ENCODE results near the gene MUSK.
"Not testable (repeated sequence)": the region's sequence is repeated elsewhere in the genome, so short reads cannot be mapped to it uniquely, and the experiment has no call there.

The MUSK gene

GRCh38 chr9:110750272-110750671, 81.7 kb downstream of the MUSK start:
- no peak overlapping the region for H3K4me3 ChIP-seq (ENCODE audit: low read length)
- DNase-seq (ENCODE audit: low read depth, low spot score) = no peak

GRCh38 chr9:110751971-110752370, 83.4 kb downstream of the MUSK start:
- H3K4me3 ChIP-seq (ENCODE audit: low read length) = no peak overlapping the region
- DNase-seq (ENCODE audit: low read depth, low spot score) = no peak

- no peak overlapping the region for H3K4me3 ChIP-seq (ENCODE audit: low read length)
- no peak for DNase-seq (ENCODE audit: low read depth, low spot score)
Measured at GRCh38 chr9:110752766-110753165, 84.2 kb downstream of the MUSK start.

GRCh38 chr9:110753731-110754231, 85.2 kb downstream of the MUSK start:
- no peak overlapping the region for H3K4me3 ChIP-seq (ENCODE audit: low read length)
- no peak for DNase-seq (ENCODE audit: low read depth, low spot score)

- H3K4me3 ChIP-seq (ENCODE audit: low read length) = no peak overlapping the region
Measured at GRCh38 chr9:110755179-110755578, 86.6 kb downstream of the MUSK start.

GRCh38 chr9:110758201-110758600, 89.6 kb downstream of the MUSK start:
- no peak for DNase-seq (ENCODE audit: low read depth, low spot score)
- H3K4me3 ChIP-seq (ENCODE audit: low read length) = no peak overlapping the region

More at GRCh38 chr9:110755179-110755578, 86.6 kb downstream of the MUSK start:
- no peak for DNase-seq (ENCODE audit: low read depth, low spot score)

GRCh38 chr9:110762783-110763182, 94.2 kb downstream of the MUSK start:
- no peak for DNase-seq (ENCODE audit: low read depth, low spot score)
- H3K4me3 ChIP-seq (ENCODE audit: low read length) = no peak overlapping the region

- DNase-seq (ENCODE audit: low read depth, low spot score) = no peak
- H3K4me3 ChIP-seq (ENCODE audit: low read length) = no peak overlapping the region
Measured at GRCh38 chr9:110763568-110763967, 95.0 kb downstream of the MUSK start.

- no peak for DNase-seq (ENCODE audit: low read depth, low spot score)
- H3K4me3 ChIP-seq (ENCODE audit: low read length) = no peak overlapping the region
Measured at GRCh38 chr9:110764006-110764405, 95.4 kb downstream of the MUSK start.

- no peak overlapping the region for H3K4me3 ChIP-seq (ENCODE audit: low read length)
- no peak for DNase-seq (ENCODE audit: low read depth, low spot score)
Measured at GRCh38 chr9:110765926-110766325, 97.3 kb downstream of the MUSK start.

GRCh38 chr9:110767559-110768063, 99.0 kb downstream of the MUSK start:
- H3K4me3 ChIP-seq (ENCODE audit: low read length) = no peak overlapping the region
- no peak for DNase-seq (ENCODE audit: low read depth, low spot score)

- DNase-seq (ENCODE audit: low read depth, low spot score) = no peak
Measured at GRCh38 chr9:110768886-110769285, 100.3 kb downstream of the MUSK start.

GRCh38 chr9:110769667-110770066, 101.1 kb downstream of the MUSK start:
- no peak for DNase-seq (ENCODE audit: low read depth, low spot score)

More at GRCh38 chr9:110768886-110769285, 100.3 kb downstream of the MUSK start:
- no peak overlapping the region for H3K4me3 ChIP-seq (ENCODE audit: low read length)

GRCh38 chr9:110775724-110776123, 107.1 kb downstream of the MUSK start:
- H3K4me3 ChIP-seq (ENCODE audit: low read length) = no peak overlapping the region
- no peak for DNase-seq (ENCODE audit: low read depth, low spot score)

More at GRCh38 chr9:110769667-110770066, 101.1 kb downstream of the MUSK start:
- no peak overlapping the region for H3K4me3 ChIP-seq (ENCODE audit: low read length)

GRCh38 chr9:110776221-110776620, 107.6 kb downstream of the MUSK start:
- no peak for DNase-seq (ENCODE audit: low read depth, low spot score)
- no peak overlapping the region for H3K4me3 ChIP-seq (ENCODE audit: low read length)

- H3K4me3 ChIP-seq (ENCODE audit: low read length) = no peak overlapping the region
- no peak for DNase-seq (ENCODE audit: low read depth, low spot score)
Measured at GRCh38 chr9:110777196-110777875, 108.7 kb downstream of the MUSK start.

GRCh38 chr9:110777876-110778215, 109.3 kb downstream of the MUSK start:
- no peak overlapping the region for H3K4me3 ChIP-seq (ENCODE audit: low read length)
- DNase-seq (ENCODE audit: low read depth, low spot score) = no peak

- no peak overlapping the region for H3K4me3 ChIP-seq (ENCODE audit: low read length)
- DNase-seq (ENCODE audit: low read depth, low spot score) = no peak
Measured at GRCh38 chr9:110782701-110783100, 114.1 kb downstream of the MUSK start.

GRCh38 chr9:110784309-110784708, 115.7 kb downstream of the MUSK start:
- DNase-seq (ENCODE audit: low read depth, low spot score) = no peak
- no peak overlapping the region for H3K4me3 ChIP-seq (ENCODE audit: low read length)

GRCh38 chr9:110785166-110785565, 116.6 kb downstream of the MUSK start:
- no peak for DNase-seq (ENCODE audit: low read depth, low spot score)
- H3K4me3 ChIP-seq (ENCODE audit: low read length) = no peak overlapping the region

- not testable (repeated sequence) for DNase-seq (ENCODE audit: low read depth, low spot score)
Measured at GRCh38 chr9:110788396-110788795, 119.8 kb downstream of the MUSK start.

More at GRCh38 chr9:110788396-110788795, 119.8 kb downstream of the MUSK start:
- not testable (repeated sequence) for H3K4me3 ChIP-seq (ENCODE audit: low read length)

Measured in Jurkat, Clone E6-1 (cell line).